ENCODE measurements around the gene PKNOX2. TPM values are rescaled to one million over a fixed set of nuclear protein-coding genes. Genes with fewer than 3 reads are reported as not detected.

PKNOX2 gene, protein sequence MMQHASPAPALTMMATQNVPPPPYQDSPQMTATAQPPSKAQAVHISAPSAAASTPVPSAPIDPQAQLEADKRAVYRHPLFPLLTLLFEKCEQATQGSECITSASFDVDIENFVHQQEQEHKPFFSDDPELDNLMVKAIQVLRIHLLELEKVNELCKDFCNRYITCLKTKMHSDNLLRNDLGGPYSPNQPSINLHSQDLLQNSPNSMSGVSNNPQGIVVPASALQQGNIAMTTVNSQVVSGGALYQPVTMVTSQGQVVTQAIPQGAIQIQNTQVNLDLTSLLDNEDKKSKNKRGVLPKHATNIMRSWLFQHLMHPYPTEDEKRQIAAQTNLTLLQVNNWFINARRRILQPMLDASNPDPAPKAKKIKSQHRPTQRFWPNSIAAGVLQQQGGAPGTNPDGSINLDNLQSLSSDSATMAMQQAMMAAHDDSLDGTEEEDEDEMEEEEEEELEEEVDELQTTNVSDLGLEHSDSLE
- total RNA-seq (2021; fragmentation: NEBNext Ultra II Directional; extraction: Animal tissue kit (Norgen Biotek cat#: 25700)), result under 1 TPM in 1 of 6 experiments, not detected in 5; 0.10 TPM
- long read RNA-seq, result 0 reads

DNA sequence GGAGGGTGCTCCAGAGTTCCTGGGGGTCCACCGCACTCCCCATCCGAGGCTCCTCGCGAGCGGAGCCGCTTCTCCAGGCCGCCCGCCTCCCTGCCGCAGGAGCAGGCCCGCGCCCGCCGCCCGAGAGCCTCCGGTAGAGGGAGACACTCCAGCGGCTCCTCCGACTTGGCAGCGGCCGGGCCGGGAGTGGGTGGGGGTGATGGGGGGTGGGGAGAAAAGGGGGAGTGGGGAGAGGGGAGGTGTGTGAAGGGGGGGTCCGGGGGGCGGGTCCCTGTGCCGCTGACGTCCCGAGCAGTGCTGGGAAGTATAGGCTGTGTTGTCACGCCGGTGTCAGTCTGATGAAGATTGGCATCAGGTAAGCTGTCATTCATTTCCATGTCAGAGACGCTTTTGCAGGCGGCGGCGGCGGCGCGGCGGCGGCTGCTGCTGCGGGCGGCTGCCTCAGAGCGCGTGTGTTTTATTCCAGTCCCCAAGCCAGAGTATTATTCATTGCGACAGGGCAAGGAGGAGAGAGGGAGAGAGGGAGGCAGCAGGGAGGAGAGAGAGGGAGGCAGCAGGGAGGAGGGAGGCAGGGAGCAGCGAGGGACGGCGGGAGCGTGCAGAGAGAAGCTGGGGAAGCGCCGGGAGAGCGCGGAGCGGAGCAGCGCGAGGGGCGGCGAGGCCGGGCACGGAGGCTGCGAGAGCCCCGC, at the start of gene PKNOX2:
PKNOX2 (plus strand) TSS at position 330 of the 689 bp plus-strand sequence. CDS start 186,555 bp downstream, outside the sequence.
- peaks cover 44% of the 10 kb centered on the region for H3K27me3 Mint-ChIP-seq (ENCODE audit: insufficient read depth)
- peak; percentile 60 for TF ChIP-seq CTCF (IDR thresholded peaks at IDR 0.05)
- H3K27ac Mint-ChIP-seq, result no peak within 1 kb of the TSS
- peak within 1 kb of the TSS; percentile 85 for H3K4me3 Mint-ChIP-seq
- no peaks in the 10 kb centered on the region for H3K36me3 Mint-ChIP-seq (ENCODE audit: low read depth)
- no peaks in the 10 kb centered on the region for H3K9me3 Mint-ChIP-seq
- peak; percentile 12 for DNase-seq
- peaks cover 7% of the 10 kb centered on the region; the same call in 1 of the 2 replicates for H3K4me1 Mint-ChIP-seq (ENCODE audit: low read depth)

DNA sequence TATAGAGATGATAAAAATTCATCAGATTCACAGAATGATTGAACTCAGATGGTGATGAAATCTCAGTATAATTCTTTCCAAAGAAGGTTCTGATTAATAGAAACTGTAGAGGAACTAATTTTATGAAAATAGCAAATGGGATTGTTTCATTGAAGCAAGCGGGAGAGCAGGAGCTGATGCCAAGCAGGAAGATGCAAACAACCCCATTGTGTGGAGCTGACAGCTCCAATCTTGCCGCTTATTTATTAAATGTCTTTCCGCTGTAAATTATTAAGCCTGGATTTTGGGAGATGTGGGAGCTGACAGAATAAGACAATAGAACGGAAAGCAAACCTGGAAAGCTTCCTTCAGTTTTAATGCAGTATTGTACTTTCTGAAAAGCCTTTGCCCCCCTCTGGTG, 47.1 kb upstream of the PKNOX2 start:
- no peaks in the 10 kb centered on the region for H3K4me1 Mint-ChIP-seq (ENCODE audit: low read depth)
- no peak overlapping the region for H3K4me3 Mint-ChIP-seq
- H3K27ac Mint-ChIP-seq, result no peak overlapping the region
- H3K27me3 Mint-ChIP-seq (ENCODE audit: insufficient read depth), result peaks cover 12% of the 10 kb centered on the region
- H3K9me3 Mint-ChIP-seq, result no peaks in the 10 kb centered on the region
- no peak for TF ChIP-seq CTCF (IDR thresholded peaks at IDR 0.05)
- no peak for DNase-seq
- H3K36me3 Mint-ChIP-seq (ENCODE audit: low read depth), result peaks cover 2% of the 10 kb centered on the region; the same call in 1 of the 2 replicates

DNA sequence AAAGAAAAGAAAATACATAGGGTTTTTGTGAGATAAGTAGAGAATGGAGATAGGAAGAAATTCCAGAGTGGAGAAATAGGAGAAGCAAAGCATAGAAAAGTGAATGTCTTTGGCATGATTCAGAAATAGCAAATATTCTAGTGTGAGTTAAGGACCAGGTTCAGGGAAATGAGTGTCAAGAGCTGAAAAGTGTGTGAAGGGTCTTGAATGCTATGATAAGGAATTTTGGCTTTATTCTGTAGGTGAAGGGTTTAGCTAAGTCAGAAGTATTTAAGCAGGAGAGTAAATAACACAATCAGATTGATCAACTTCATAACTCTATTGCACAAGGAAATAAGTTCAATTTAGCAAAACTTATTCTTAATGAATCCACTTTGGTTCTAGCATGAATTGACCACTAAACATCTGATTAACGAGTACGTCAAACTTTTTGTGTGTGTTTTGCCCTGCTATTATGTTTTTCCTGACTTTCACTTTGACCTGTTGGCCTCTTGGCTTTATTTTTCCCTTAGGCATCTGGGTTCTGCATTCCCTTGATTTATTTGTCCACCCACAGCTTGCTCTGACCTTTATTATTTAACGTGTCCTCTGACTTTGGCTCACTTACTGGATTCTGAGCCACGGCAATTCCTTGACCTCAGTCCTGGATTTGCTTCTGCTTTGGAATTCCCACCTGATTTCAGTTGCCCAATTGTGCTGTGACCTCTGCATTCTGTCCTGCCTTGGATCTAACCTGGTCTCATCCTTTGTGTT, 41.2 kb upstream of the PKNOX2 start:
- Mint-ChIP-seq H3K4me1 (ENCODE audit: low read depth) (peaks cover 16% of the 10 kb centered on the region), H3K27me3 (ENCODE audit: insufficient read depth) (peaks cover 16% of the 10 kb centered on the region), H3K27ac (no peak overlapping the region), H3K4me3 (no peak overlapping the region), H3K9me3 (no peaks in the 10 kb centered on the region), H3K36me3 (ENCODE audit: low read depth) (no peaks in the 10 kb centered on the region)
- DNase-seq, result no peak
- TF ChIP-seq CTCF (IDR thresholded peaks at IDR 0.05), result no peak

- TF ChIP-seq CTCF (IDR thresholded peaks at IDR 0.05), result peak; percentile 65
- DNase-seq, result peak; percentile 17
- H3K4me1 Mint-ChIP-seq (ENCODE audit: low read depth), result peaks cover 23% of the 10 kb centered on the region
- H3K27me3 Mint-ChIP-seq (ENCODE audit: insufficient read depth), result peaks cover 16% of the 10 kb centered on the region
- no peak overlapping the region for H3K27ac Mint-ChIP-seq
- no peaks in the 10 kb centered on the region for H3K9me3 Mint-ChIP-seq
- no peaks in the 10 kb centered on the region for H3K36me3 Mint-ChIP-seq (ENCODE audit: low read depth)
- H3K4me3 Mint-ChIP-seq, result no peak overlapping the region
Observed at GRCh38 chr11:125123947-125124617, 40.5 kb upstream of the PKNOX2 start.

- H3K27me3 Mint-ChIP-seq (ENCODE audit: insufficient read depth), result peaks cover 13% of the 10 kb centered on the region
- H3K27ac Mint-ChIP-seq, result no peak overlapping the region
- DNase-seq, result no peak
- no peak overlapping the region for H3K4me3 Mint-ChIP-seq
- no peaks in the 10 kb centered on the region for H3K9me3 Mint-ChIP-seq
- H3K4me1 Mint-ChIP-seq (ENCODE audit: low read depth), result peaks cover 28% of the 10 kb centered on the region
- no peak for TF ChIP-seq CTCF (IDR thresholded peaks at IDR 0.05)
- no peaks in the 10 kb centered on the region for H3K36me3 Mint-ChIP-seq (ENCODE audit: low read depth)
Observed at GRCh38 chr11:125124618-125124992, 39.9 kb upstream of the PKNOX2 start.

Data from HFFc6 (cell line).